IMR-90 (cell line): ENCODE measurements around the gene PIEZO1.

Experiments
- CTCF ChIP-seq: conservative IDR thresholded peaks from 2 replicates; pipeline ENCODE4 v1.5.1; 2012; ENCODE audit warnings: mild to moderate bottlenecking, low read depth, low read length, improper control_type of control experiment
- FOS ChIP-seq: fragments of 150-350 bp; IDR thresholded peaks from 2 replicates; pipeline ENCODE4 v1.6.1; 2016; ENCODE audit warnings: low read depth, low read length
- MAFK ChIP-seq: IDR thresholded peaks from 2 replicates; pipeline ENCODE4 v1.6.1; 2012; ENCODE audit warnings: low read depth, low read length, improper control_type of control experiment
- MXI1 ChIP-seq: IDR thresholded peaks from 2 replicates; pipeline ENCODE4 v1.6.1; 2012; ENCODE audit warnings: low read depth, mild to moderate bottlenecking, low read length, moderate library complexity, borderline replicate concordance
- POLR2A ChIP-seq: IDR thresholded peaks from 2 replicates; pipeline ENCODE4 v1.6.1; 2012; ENCODE audit warnings: mild to moderate bottlenecking, low read depth, low read length
- RFX5 ChIP-seq: IDR thresholded peaks from 2 replicates; pipeline ENCODE4 v1.8.0; 2012; ENCODE audit warnings: low read depth, mild to moderate bottlenecking, low read length, moderate library complexity
- SMC3 ChIP-seq: fragments of 150-350 bp; IDR thresholded peaks from 2 replicates; pipeline ENCODE4 v1.6.1; 2016; ENCODE audit warnings: low read depth, mild to moderate bottlenecking, antibody characterized with exemption, low read length, moderate library complexity
- USF2 ChIP-seq: fragments of 150-350 bp; IDR thresholded peaks from 2 replicates; pipeline ENCODE4 v1.6.1; 2017; ENCODE audit warnings: mild to moderate bottlenecking, antibody characterized with exemption, low read length, low read depth
- TF ChIP-seq, protein P1 (sequence below): fragments of 150-350 bp; IDR thresholded peaks from 2 replicates; pipeline ENCODE4 v1.6.1; 2016; ENCODE audit warnings: low read depth, mild to moderate bottlenecking, low read length, moderate library complexity, borderline replicate concordance

GRCh38 chr16:88719933-88720296 lies 65.1 kb downstream of the PIEZO1 start:
- TF ChIP-seq CTCF (no peak), POLR2A (no peak), MXI1 (no peak), FOS (no peak), SMC3 (no peak), USF2 (no peak), MAFK (no peak), RFX5 (no peak)
- TF ChIP-seq, protein P1, sequence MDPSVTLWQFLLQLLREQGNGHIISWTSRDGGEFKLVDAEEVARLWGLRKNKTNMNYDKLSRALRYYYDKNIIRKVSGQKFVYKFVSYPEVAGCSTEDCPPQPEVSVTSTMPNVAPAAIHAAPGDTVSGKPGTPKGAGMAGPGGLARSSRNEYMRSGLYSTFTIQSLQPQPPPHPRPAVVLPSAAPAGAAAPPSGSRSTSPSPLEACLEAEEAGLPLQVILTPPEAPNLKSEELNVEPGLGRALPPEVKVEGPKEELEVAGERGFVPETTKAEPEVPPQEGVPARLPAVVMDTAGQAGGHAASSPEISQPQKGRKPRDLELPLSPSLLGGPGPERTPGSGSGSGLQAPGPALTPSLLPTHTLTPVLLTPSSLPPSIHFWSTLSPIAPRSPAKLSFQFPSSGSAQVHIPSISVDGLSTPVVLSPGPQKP, result no peak
